ACC112 (cell line): ENCODE measurements around the gene CD276.

Source experiments
- H2AFZ ChIP-seq: fragments of 200-600 bp; sonication (generic); one replicate; pipeline ENCODE4 v1.6.0; 2017; ENCODE audit warnings: antibody characterized with exemption, low read length; ENCODE audit not compliant: unreplicated experiment
- H3K27ac ChIP-seq: fragments of 200-600 bp; sonication (generic); 2 replicates; pipeline ENCODE4 v1.5.1; 2014; ENCODE audit warnings: low read depth, mild to moderate bottlenecking, antibody characterized with exemption, low read length, moderate library complexity
- H3K27me3 ChIP-seq: fragments of 200-600 bp; sonication (generic); 2 replicates; pipeline ENCODE4 v1.6.1; 2014; ENCODE audit warnings: mild to moderate bottlenecking, antibody characterized with exemption, low read length, moderate library complexity, mixed read lengths; ENCODE audit not compliant: insufficient read depth
- H3K36me3 ChIP-seq: fragments of 200-600 bp; sonication (generic); 2 replicates; pipeline ENCODE4 v1.6.1; 2016; ENCODE audit warnings: mild to moderate bottlenecking, antibody characterized with exemption, low read length, moderate library complexity, mixed read lengths; ENCODE audit not compliant: insufficient read depth
- H3K4me1 ChIP-seq: fragments of 200-600 bp; sonication (generic); one replicate; pipeline ENCODE4 v1.6.1; 2016; ENCODE audit warnings: low read length, mixed read lengths; ENCODE audit not compliant: insufficient read depth, unreplicated experiment, control insufficient read depth
- H3K4me3 ChIP-seq: fragments of 200-600 bp; sonication (generic); 2 replicates; pipeline ENCODE4 v1.5.1; 2014; ENCODE audit warnings: mild to moderate bottlenecking, low read depth, low read length
- H3K79me2 ChIP-seq: fragments of 200-600 bp; sonication (generic); one replicate; pipeline ENCODE4 v1.6.0; 2016; ENCODE audit warnings: low read length; ENCODE audit not compliant: control insufficient read depth, unreplicated experiment, insufficient read depth

CD276 gene

DNA sequence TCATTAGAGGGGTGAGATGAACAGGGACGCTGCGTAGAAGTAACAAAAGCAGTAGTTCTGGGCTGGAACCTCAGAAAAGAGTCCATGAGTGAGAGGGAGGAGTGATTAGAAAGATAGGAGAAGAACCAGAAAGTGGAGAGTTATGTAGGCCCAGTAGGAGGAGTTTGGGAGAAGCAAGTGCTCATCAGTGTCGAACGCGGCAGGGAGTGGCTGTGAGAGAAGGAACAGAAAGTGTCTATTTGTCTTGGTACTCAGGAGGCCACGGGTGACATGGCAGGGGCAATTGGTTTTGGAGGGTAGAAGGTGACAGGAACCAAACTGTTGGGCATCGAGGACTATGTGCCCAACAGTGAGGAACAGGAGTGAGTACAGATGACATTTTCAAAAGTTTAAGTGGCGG, 70.3 kb downstream of the CD276 start:
- Histone ChIP-seq H3K79me2 (no peaks in the 10 kb centered on the region), H3K36me3 (no peaks in the 10 kb centered on the region), H2AFZ (no peak overlapping the region), H3K27me3 (peaks cover 48% of the 10 kb centered on the region), H3K4me3 (no peak overlapping the region), H3K4me1 (no peaks in the 10 kb centered on the region), H3K27ac (no peak overlapping the region)

DNA sequence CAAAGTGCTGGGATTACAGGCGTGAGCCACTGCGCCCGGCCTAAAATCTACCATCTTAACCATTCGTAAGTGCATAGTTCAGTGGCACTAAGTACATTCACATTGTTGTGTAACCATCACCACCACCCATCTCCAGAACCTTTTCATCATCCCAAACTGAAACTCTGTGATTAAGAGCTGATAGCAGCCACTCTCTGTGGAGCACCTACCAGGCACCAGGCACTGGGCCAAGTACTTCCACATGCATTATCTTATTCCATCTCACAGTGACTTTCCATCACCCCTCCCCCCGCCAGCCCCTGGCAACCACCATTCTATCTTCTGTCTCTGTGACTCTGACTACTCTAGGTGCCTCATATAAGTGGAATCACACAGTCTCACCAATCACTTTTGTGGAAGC, 71.3 kb downstream of the CD276 start:
- H3K4me1 ChIP-seq, result no peaks in the 10 kb centered on the region

GRCh38 chr15:73755946-73756345, 71.8 kb downstream of the CD276 start:
- no peak overlapping the region for H3K4me3 ChIP-seq
- peaks cover 63% of the 10 kb centered on the region for H3K27me3 ChIP-seq
- H3K36me3 ChIP-seq, result no peaks in the 10 kb centered on the region
- H3K27ac ChIP-seq, result no peak overlapping the region
- no peaks in the 10 kb centered on the region for H3K4me1 ChIP-seq
- no peaks in the 10 kb centered on the region for H3K79me2 ChIP-seq
- no peak overlapping the region for H2AFZ ChIP-seq

More for the DNA sequence above, 71.3 kb downstream of the CD276 start:
- H3K36me3 ChIP-seq, result no peaks in the 10 kb centered on the region
- no peaks in the 10 kb centered on the region for H3K79me2 ChIP-seq
- no peak overlapping the region for H3K27ac ChIP-seq
- no peak overlapping the region for H2AFZ ChIP-seq
- H3K27me3 ChIP-seq, result peaks cover 58% of the 10 kb centered on the region
- no peak overlapping the region for H3K4me3 ChIP-seq

DNA sequence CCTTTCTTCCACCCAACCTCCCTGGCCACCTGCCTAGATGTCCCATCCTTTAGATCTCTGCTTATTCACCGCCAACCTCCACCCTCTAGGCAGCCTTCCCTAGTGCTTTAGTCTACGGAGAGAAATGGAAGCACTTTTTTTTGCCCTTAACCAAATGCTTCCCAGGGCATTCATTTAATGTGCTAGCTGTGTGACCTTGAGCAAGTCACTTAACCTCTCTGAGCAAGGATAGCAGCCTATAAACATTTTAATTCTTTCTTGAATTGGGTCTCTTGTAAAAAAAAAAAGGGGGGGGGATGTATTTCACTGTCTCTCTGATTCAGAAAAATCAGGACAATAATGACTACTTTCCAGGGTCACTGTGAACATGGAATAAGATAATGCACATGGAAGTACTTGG, 72.2 kb downstream of the CD276 start:
- Histone ChIP-seq H2AFZ (no peak overlapping the region), H3K36me3 (no peaks in the 10 kb centered on the region), H3K4me3 (no peak overlapping the region), H3K4me1 (no peaks in the 10 kb centered on the region), H3K27ac (no peak overlapping the region), H3K79me2 (no peaks in the 10 kb centered on the region), H3K27me3 (peaks cover 67% of the 10 kb centered on the region)

GRCh38 chr15:73756947-73757513, 72.8 kb downstream of the CD276 start:
- Histone ChIP-seq H3K79me2 (no peaks in the 10 kb centered on the region), H3K27me3 (peaks cover 68% of the 10 kb centered on the region), H2AFZ (no peak overlapping the region), H3K4me1 (no peaks in the 10 kb centered on the region), H3K36me3 (no peaks in the 10 kb centered on the region), H3K27ac (no peak overlapping the region), H3K4me3 (no peak overlapping the region)

DNA sequence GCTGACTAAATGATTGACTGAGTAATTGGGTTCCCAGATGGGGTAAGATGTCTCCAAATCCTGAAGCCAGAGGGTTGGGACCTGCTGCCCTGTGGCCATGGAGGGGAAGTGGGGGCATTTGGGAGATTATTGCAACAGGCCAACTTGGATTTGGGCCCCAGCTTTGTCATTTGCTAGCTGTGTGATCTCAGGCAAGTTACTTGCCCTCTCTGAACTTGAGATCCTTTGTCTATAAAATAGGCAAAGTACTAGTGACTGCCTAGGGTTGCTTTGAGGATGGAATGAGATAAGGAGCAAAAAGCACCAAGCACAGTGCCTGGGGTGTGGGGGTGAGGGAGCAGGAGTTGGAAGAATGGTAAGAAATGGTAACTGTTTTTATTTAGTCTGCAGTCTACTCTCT, 73.4 kb downstream of the CD276 start:
- no peaks in the 10 kb centered on the region for H3K36me3 ChIP-seq
- no peaks in the 10 kb centered on the region for H3K79me2 ChIP-seq
- H3K27me3 ChIP-seq, result peaks cover 68% of the 10 kb centered on the region
- H3K27ac ChIP-seq, result no peak overlapping the region
- H3K4me3 ChIP-seq, result no peak overlapping the region
- H2AFZ ChIP-seq, result no peak overlapping the region
- H3K4me1 ChIP-seq, result no peaks in the 10 kb centered on the region

GRCh38 chr15:73758461-73758860, 74.3 kb downstream of the CD276 start:
- Histone ChIP-seq H3K4me1 (no peaks in the 10 kb centered on the region), H2AFZ (no peak overlapping the region), H3K4me3 (no peak overlapping the region), H3K79me2 (no peaks in the 10 kb centered on the region), H3K27me3 (peaks cover 70% of the 10 kb centered on the region), H3K36me3 (no peaks in the 10 kb centered on the region), H3K27ac (no peak overlapping the region)

DNA sequence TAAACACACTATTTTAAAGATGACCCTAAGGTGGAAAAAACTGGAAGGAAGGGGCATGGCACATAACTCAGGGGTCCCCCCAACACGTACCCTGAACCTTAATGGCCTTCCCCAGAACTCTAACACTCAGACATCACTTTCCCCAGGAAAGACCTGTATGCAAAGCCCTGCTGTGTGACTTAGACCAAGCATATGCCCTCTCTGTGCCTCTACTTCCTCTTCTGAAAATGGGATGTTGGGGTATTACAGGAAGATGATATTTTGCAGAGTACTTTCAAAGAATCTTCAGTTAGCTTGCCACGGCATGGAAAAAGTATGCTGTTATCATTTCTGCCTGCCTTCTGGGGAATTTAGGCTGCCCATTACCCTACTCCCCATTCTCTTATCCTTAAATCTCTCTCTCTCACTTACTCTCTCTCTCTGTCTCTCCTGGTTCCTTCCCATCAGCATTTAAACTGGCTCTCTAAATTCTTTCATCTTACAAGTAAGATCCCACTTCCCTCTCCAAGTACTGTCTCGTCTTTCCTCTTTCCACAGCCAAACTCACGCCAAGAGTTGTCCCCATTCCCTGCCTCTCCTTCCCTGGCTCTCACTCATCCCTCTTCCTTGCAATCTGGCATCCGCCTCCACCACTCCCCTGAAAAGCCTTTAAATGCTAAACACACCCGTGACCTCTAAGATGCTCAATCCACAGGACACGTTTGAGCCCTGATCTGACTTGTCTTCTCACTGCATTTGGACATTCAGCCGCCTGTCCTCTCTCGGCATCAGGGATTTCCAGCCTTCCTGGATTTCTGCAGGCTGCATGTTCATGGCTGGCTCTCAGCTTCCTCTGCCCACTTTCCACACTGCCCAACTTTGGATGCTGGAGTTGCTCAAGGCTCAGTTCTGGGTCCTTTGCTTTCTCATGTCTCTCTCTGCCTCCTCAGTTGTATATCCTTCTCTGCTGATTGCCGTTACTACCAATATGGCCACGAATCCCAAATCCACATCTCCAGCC, 76.4 kb downstream of the CD276 start:
- Histone ChIP-seq H3K4me3 (no peak overlapping the region), H2AFZ (no peak overlapping the region), H3K27ac (no peak overlapping the region), H3K4me1 (no peaks in the 10 kb centered on the region), H3K79me2 (no peaks in the 10 kb centered on the region), H3K36me3 (no peaks in the 10 kb centered on the region), H3K27me3 (peaks cover 86% of the 10 kb centered on the region)

GRCh38 chr15:73763931-73764330, 79.7 kb downstream of the CD276 start:
- Histone ChIP-seq H3K4me1 (no peaks in the 10 kb centered on the region), H3K36me3 (no peaks in the 10 kb centered on the region), H3K4me3 (no peak overlapping the region), H3K27ac (no peak overlapping the region), H2AFZ (no peak overlapping the region), H3K79me2 (no peaks in the 10 kb centered on the region), H3K27me3 (peaks cover 77% of the 10 kb centered on the region)
